GM21360 (cell line): ENCODE measurements around the gene ADGRE1.

Source experiments
- ATAC-seq: cut with Tn5 transposase; IDR thresholded peaks from one replicate; pipeline ENCODE4 v1.9.1; 2021; ENCODE audit warnings: mild to moderate bottlenecking, moderate library complexity; ENCODE audit not compliant: unreplicated experiment

ADGRE1 gene

GRCh38 chr19:6873708-6874431 is 13.5 kb upstream of the ADGRE1 start:
- no peak for ATAC-seq

GRCh38 chr19:6875218-6875617 is 12.2 kb upstream of the ADGRE1 start:
- no peak for ATAC-seq

- no peak for ATAC-seq
These were observed 10.6 kb upstream of the ADGRE1 start for GRCh38 chr19:6876748-6877147.

- no peak for ATAC-seq
These were observed 9.6 kb upstream of the ADGRE1 start for GRCh38 chr19:6877766-6878165.

- ATAC-seq = no peak
These were observed 992 bp upstream of the ADGRE1 start for GRCh38 chr19:6886277-6886897.

GRCh38 chr19:6888967-6889366 is 1.6 kb downstream of the ADGRE1 start:
- ATAC-seq = no peak

- ATAC-seq = no peak
These were observed 3.1 kb downstream of the ADGRE1 start for GRCh38 chr19:6890401-6890913.

- ATAC-seq = no peak
These were observed 3.6 kb downstream of the ADGRE1 start for GRCh38 chr19:6890938-6891337.

- no peak for ATAC-seq
These were observed 4.5 kb downstream of the ADGRE1 start for GRCh38 chr19:6891761-6892385.

- no peak for ATAC-seq
These were observed 6.9 kb downstream of the ADGRE1 start for GRCh38 chr19:6894313-6894712.

- no peak for ATAC-seq
These were observed 16.1 kb downstream of the ADGRE1 start for GRCh38 chr19:6903446-6903845.

- ATAC-seq = no peak
These were observed 19.2 kb downstream of the ADGRE1 start for GRCh38 chr19:6906559-6907060.

GRCh38 chr19:6911523-6911922 is 24.1 kb downstream of the ADGRE1 start:
- ATAC-seq = no peak

- ATAC-seq = no peak
These were observed 26.9 kb downstream of the ADGRE1 start for GRCh38 chr19:6914321-6914720.

- no peak for ATAC-seq
These were observed 29.6 kb downstream of the ADGRE1 start for GRCh38 chr19:6916952-6917351.

GRCh38 chr19:6925386-6925785 is 38.0 kb downstream of the ADGRE1 start:
- no peak for ATAC-seq

GRCh38 chr19:6925801-6926751 is 38.7 kb downstream of the ADGRE1 start:
- ATAC-seq = no peak

- no peak for ATAC-seq
These were observed 42.8 kb downstream of the ADGRE1 start for GRCh38 chr19:6930190-6930589.

GRCh38 chr19:6935069-6935468 is 47.7 kb downstream of the ADGRE1 start:
- ATAC-seq = no peak

GRCh38 chr19:6935618-6936017 is 48.2 kb downstream of the ADGRE1 start:
- no peak for ATAC-seq

- ATAC-seq = no peak
These were observed 58.4 kb downstream of the ADGRE1 start for GRCh38 chr19:6945733-6946132.
